A549 (cell line): ENCODE results near the gene CACNA1H.

Experiments
- CTCF ChIP-seq: fragments of >200 bp; sonication (Bioruptor Twin); formaldehyde crosslinking; IDR thresholded peaks from 3 replicates; pipeline ENCODE4 v1.5.1; 2016
- EHF ChIP-seq: fragments of 250-450 bp; sonication (Bioruptor Pico); IDR thresholded peaks from 2 replicates; pipeline ENCODE4 v1.5.0; 2020; ENCODE audit warnings: mild to moderate bottlenecking
- RCOR1 ChIP-seq: fragments of 150-350 bp; IDR thresholded peaks from 2 replicates; pipeline ENCODE4 v1.6.1; 2014; ENCODE audit warnings: antibody characterized with exemption, low read length, low read depth
- RFX5 ChIP-seq: fragments of 450-650 bp; IDR thresholded peaks from 2 replicates; pipeline ENCODE4 v1.7.1; 2014; ENCODE audit warnings: antibody characterized with exemption, mild to moderate bottlenecking, moderate library complexity

DNA sequence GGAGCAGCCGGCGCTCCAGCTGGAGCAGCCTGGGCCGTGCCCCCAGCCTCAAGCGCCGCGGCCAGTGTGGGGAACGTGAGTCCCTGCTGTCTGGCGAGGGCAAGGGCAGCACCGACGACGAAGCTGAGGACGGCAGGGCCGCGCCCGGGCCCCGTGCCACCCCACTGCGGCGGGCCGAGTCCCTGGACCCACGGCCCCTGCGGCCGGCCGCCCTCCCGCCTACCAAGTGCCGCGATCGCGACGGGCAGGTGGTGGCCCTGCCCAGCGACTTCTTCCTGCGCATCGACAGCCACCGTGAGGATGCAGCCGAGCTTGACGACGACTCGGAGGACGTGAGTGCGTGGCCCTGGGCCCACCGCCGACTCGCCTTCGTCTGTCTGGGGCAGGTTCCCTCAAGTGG lies 56.2 kb downstream of the CACNA1H start:
- TF ChIP-seq CTCF (no peak), EHF (no peak), RFX5 (no peak), RCOR1 (no peak)
